RWPE2 (cell line): ENCODE measurements around the gene DNASE1.

Experiments used
- ATAC-seq: fragments of 200-7000 bp; cut with Tn5 transposase; 3 replicates; pipeline ENCODE4 v1.9.1; 2021; ENCODE audit warnings: low read depth
- DNase-seq: peaks from one replicate; pipeline ENCODE4 v3.0.0-alpha.2; 2020; ENCODE audit warnings: low spot score
- H3K27ac ChIP-seq: fragments of 450-650 bp; 2 replicates; pipeline ENCODE4 v1.5.1; 2017; ENCODE audit warnings: mild to moderate bottlenecking; ENCODE audit not compliant: poor library complexity, severe bottlenecking
- H3K27me3 ChIP-seq: fragments of 250-450 bp; sonication (Bioruptor Pico); 2 replicates; pipeline ENCODE4 v1.5.1; 2021; ENCODE audit warnings: mild to moderate bottlenecking, moderate library complexity; ENCODE audit not compliant: insufficient read depth, poor library complexity, severe bottlenecking
- H3K36me3 ChIP-seq: fragments of 250-450 bp; sonication (Bioruptor Pico); 2 replicates; pipeline ENCODE4 v1.5.1; 2020; ENCODE audit warnings: low read depth, mild to moderate bottlenecking, moderate library complexity
- H3K4me1 ChIP-seq: fragments of 250-450 bp; sonication (Bioruptor Pico); 2 replicates; pipeline ENCODE4 v1.5.1; 2021; ENCODE audit warnings: mild to moderate bottlenecking, moderate library complexity; ENCODE audit not compliant: insufficient read depth, poor library complexity, severe bottlenecking
- H3K4me3 ChIP-seq: fragments of 250-450 bp; sonication (Bioruptor Pico); 2 replicates; pipeline ENCODE4 v1.5.1; 2021; ENCODE audit warnings: mild to moderate bottlenecking, moderate library complexity; ENCODE audit not compliant: severe bottlenecking
- H3K9me3 ChIP-seq: fragments of 250-450 bp; sonication (Bioruptor Pico); 2 replicates; pipeline ENCODE4 v1.5.1; 2021; ENCODE audit warnings: mild to moderate bottlenecking, moderate library complexity; ENCODE audit not compliant: severe bottlenecking
- CTCF ChIP-seq: fragments of 450-650 bp; IDR thresholded peaks from one replicate; pipeline ENCODE4 v1.5.1; 2017; ENCODE audit warnings: mild to moderate bottlenecking, moderate library complexity; ENCODE audit not compliant: poor library complexity, severe bottlenecking

The DNASE1 gene

GRCh38 chr16:3702082-3702481 lies 47.6 kb downstream of the DNASE1 start:
- Histone ChIP-seq H3K4me1 (no peaks in the 10 kb centered on the region), H3K27ac (no peak overlapping the region), H3K27me3 (no peaks in the 10 kb centered on the region), H3K36me3 (peaks cover 15% of the 10 kb centered on the region; the same call in 1 of the 2 replicates), H3K9me3 (no peaks in the 10 kb centered on the region), H3K4me3 (no peak overlapping the region)
- no peak for TF ChIP-seq CTCF
- DNase-seq (no peak), ATAC-seq (no peak)

GRCh38 chr16:3706253-3707012 lies 51.9 kb downstream of the DNASE1 start:
- no peaks in the 10 kb centered on the region for H3K27me3 ChIP-seq
- TF ChIP-seq CTCF = no peak
- H3K36me3 ChIP-seq = peaks cover 22% of the 10 kb centered on the region
- DNase-seq (no peak), ATAC-seq (no peak)
- no peak overlapping the region for H3K27ac ChIP-seq
- H3K4me3 ChIP-seq = no peak overlapping the region
- H3K9me3 ChIP-seq = no peaks in the 10 kb centered on the region
- no peaks in the 10 kb centered on the region for H3K4me1 ChIP-seq
